Activated CD8-positive, alpha-beta memory T cell treated with anti-CD3 and anti-CD28 coated beads, Interleukin-2, amount 50 U/mL, for 1 hour (primary cell): ENCODE measurements around the gene DGCR2.
"Not testable (repeated sequence)": the region's sequence is repeated elsewhere in the genome, so short reads cannot be mapped to it uniquely, and the experiment has no call there.

Experiments
- DNase-seq: peaks from one replicate; pipeline ENCODE4 v3.0.0-alpha.2; 2020; ENCODE audit errors: extremely low read depth

DGCR2 gene

GRCh38 chr22:19109198-19110063 is 12.8 kb downstream of the DGCR2 start:
- DNase-seq, result peak; percentile 16

GRCh38 chr22:19108807-19109197 is 13.4 kb downstream of the DGCR2 start:
- no peak for DNase-seq

- no peak for DNase-seq
Measured at GRCh38 chr22:19107730-19108074, 14.5 kb downstream of the DGCR2 start.

- DNase-seq, result no peak
Measured at GRCh38 chr22:19106886-19107729, 15.1 kb downstream of the DGCR2 start.

- DNase-seq, result peak; percentile 24
Measured at GRCh38 chr22:19105867-19106802, 16.1 kb downstream of the DGCR2 start.

GRCh38 chr22:19105456-19105855 is 16.8 kb downstream of the DGCR2 start:
- DNase-seq, result no peak

GRCh38 chr22:19103880-19104821 is 18.1 kb downstream of the DGCR2 start:
- DNase-seq, result no peak

- DNase-seq, result no peak
Measured at GRCh38 chr22:19098157-19098556, 24.1 kb downstream of the DGCR2 start.

GRCh38 chr22:19097518-19097917 is 24.7 kb downstream of the DGCR2 start:
- DNase-seq, result no peak

GRCh38 chr22:19096555-19096954 is 25.7 kb downstream of the DGCR2 start:
- no peak for DNase-seq

GRCh38 chr22:19094393-19094997 is 27.7 kb downstream of the DGCR2 start:
- no peak for DNase-seq

GRCh38 chr22:19092725-19093124 is 29.5 kb downstream of the DGCR2 start:
- DNase-seq, result no peak

- DNase-seq, result no peak
Measured at GRCh38 chr22:19090586-19091127, 31.6 kb downstream of the DGCR2 start.

GRCh38 chr22:19090183-19090582 is 32.0 kb downstream of the DGCR2 start:
- no peak for DNase-seq

GRCh38 chr22:19088866-19089595 is 33.2 kb downstream of the DGCR2 start:
- no peak for DNase-seq

GRCh38 chr22:19086896-19087295 is 35.3 kb downstream of the DGCR2 start:
- DNase-seq, result no peak

- DNase-seq, result no peak
Measured at GRCh38 chr22:19086417-19086816, 35.8 kb downstream of the DGCR2 start.

- no peak for DNase-seq
Measured at GRCh38 chr22:19085233-19085718, 36.9 kb downstream of the DGCR2 start.

GRCh38 chr22:19084586-19084985 is 37.6 kb downstream of the DGCR2 start:
- not testable (repeated sequence) for DNase-seq
